GM12872 (cell line): ENCODE results near the gene CFAP20DC.

ENCODE experiments used
- CTCF ChIP-seq: IDR thresholded peaks from 3 replicates; pipeline ENCODE4 v1.5.1; 2011; ENCODE audit warnings: low read depth, mild to moderate bottlenecking, low read length, moderate library complexity; ENCODE audit not compliant: insufficient read depth

CFAP20DC gene

DNA sequence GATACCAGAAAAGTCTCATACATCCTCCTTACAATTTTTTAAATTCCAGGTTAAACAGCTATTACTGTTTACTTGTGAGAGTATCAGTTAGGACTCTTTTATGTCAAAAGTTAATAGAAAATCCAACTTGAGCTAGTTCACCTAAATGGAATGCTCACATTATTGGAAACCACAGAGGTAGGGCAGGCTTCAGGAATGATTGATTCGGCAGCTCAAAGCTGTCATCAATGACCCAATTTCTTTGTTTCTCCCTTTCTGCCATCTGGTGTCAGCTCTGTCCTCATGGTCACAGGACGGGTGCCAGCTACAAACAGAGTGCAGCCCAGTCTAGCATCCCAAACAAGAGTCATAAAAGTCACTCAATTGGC, 32.2 kb downstream of the CFAP20DC start:
- TF ChIP-seq CTCF: no peak

- no peak for TF ChIP-seq CTCF
These were observed 32.8 kb downstream of the CFAP20DC start for GRCh38 chr3:59016930-59017616.

- TF ChIP-seq CTCF: no peak
These were observed 36.2 kb downstream of the CFAP20DC start for GRCh38 chr3:59013611-59014010.

GRCh38 chr3:59006634-59007517, 42.9 kb downstream of the CFAP20DC start:
- no peak for TF ChIP-seq CTCF

- TF ChIP-seq CTCF: no peak
These were observed 48.1 kb downstream of the CFAP20DC start for GRCh38 chr3:59001675-59002074.

- no peak for TF ChIP-seq CTCF
These were observed 50.1 kb downstream of the CFAP20DC start for GRCh38 chr3:58999774-59000160.

DNA sequence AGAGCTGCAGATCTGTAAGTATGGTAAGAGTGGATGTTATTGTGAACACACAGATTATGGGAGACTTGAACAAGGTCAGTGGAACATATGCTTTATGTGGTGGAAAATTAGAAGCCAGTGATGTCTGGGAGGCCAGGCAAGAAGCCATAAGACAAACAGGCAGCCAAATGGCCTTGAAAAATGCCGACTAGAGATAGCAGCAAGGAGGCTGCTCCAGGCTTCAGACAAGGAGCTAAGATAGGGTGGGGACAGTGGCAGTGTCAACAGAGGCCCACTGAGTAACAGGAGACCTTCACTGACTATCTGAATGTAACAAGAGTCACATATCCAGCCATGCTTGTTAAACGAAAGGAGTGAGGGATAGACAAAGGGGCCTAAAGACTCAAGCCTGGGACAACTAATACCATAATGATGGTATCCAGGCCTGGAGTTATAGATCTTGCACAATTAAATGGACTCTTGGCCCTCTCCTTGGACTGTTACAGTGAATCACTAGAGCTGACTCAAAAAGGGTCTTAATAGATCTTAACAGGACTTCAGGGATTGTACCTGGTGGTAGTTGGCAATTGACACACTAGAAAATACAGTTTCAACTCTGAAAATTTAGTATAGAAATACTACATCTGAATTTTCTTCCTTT, 50.6 kb downstream of the CFAP20DC start:
- TF ChIP-seq CTCF: no peak
